Epithelial cell of esophagus (primary cell): Measurements from ENCODE around the gene STK4.
A peak's percentile ranks its signal among the peaks of the same experiment; 100 is the strongest.

Source experiments
- DNase-seq: peaks from one replicate; pipeline ENCODE4 v3.0.0; 2010; ENCODE audit warnings: low read depth
- H3K4me3 ChIP-seq: 2 replicates; pipeline ENCODE4 v1.5.1; 2011; ENCODE audit warnings: mild to moderate bottlenecking, low read length, control low read depth
- CTCF ChIP-seq: IDR thresholded peaks from 2 replicates; pipeline ENCODE4 v1.5.1; 2011; ENCODE audit warnings: low read depth, mild to moderate bottlenecking, low read length, control low read depth, inconsistent platforms; ENCODE audit not compliant: insufficient read depth; ENCODE audit errors: missing control alignments

STK4 gene

GRCh38 chr20:44924541-44924940 lies 41.8 kb upstream of the STK4 start:
- DNase-seq = no peak
- H3K4me3 ChIP-seq = no peak overlapping the region
- TF ChIP-seq CTCF = no peak

GRCh38 chr20:44928595-44928994 lies 37.7 kb upstream of the STK4 start:
- H3K4me3 ChIP-seq = no peak overlapping the region
- TF ChIP-seq CTCF = no peak
- no peak for DNase-seq

- DNase-seq = no peak
- no peak for TF ChIP-seq CTCF
- H3K4me3 ChIP-seq = no peak overlapping the region
Observed at GRCh38 chr20:44930517-44931168, 35.7 kb upstream of the STK4 start.

- H3K4me3 ChIP-seq = no peak overlapping the region
- no peak for DNase-seq
- TF ChIP-seq CTCF = no peak
Observed at GRCh38 chr20:44931911-44932310, 34.4 kb upstream of the STK4 start.

GRCh38 chr20:44932916-44933315 lies 33.4 kb upstream of the STK4 start:
- DNase-seq = no peak
- H3K4me3 ChIP-seq = no peak overlapping the region
- TF ChIP-seq CTCF = no peak

- no peak overlapping the region for H3K4me3 ChIP-seq
- TF ChIP-seq CTCF = no peak
- no peak for DNase-seq
Observed at GRCh38 chr20:44936510-44936909, 29.8 kb upstream of the STK4 start.

- TF ChIP-seq CTCF = no peak
- DNase-seq = peak; percentile 7
- H3K4me3 ChIP-seq = no peak overlapping the region
Observed at GRCh38 chr20:44938637-44939036, 27.7 kb upstream of the STK4 start.
